Head of caudate nucleus (tissue), 42 donors: ENCODE measurements around the gene MGMT.

ENCODE experiments used
- DNase-seq, 42 donors: peaks; one replicate each; pipeline versions ENCODE4 v3.0.0 to v3.0.0-alpha.2; 2020 to 2021; ENCODE audit warnings: mixed read lengths in 7 of 42
- intact Hi-C: fragments of 100-400 bp; cut with DNase I; formaldehyde crosslinking; loops from one replicate; pipeline ENCODE4 v1.15.0; 2022

Gene MGMT

DNA sequence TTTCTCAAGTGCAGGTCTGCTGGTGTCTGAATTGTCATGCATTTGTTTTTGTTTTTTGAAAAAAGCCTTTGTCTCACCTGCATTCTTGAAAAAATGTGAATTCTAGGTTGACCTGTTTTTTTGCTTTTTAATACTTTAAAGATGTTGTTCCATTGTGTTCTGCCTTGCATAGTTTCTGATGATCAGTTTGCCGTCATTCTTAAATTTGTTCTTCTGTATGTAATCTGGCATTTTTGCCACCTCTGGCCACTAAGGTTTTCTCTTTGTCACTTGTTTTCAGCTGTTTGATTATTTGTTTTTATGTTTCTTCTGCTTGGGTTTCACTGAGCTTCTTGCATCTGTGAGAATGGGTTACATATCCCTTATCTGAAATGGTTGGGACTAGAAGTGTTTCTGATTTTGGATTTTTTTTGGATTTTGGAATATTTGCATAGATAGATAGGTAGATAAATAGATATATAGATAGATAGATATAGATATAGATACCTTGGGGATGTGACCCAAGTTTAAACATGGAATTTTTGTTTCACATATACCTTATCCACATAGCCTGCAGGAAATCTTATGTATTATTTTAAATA is 16.5 kb downstream of the MGMT start:
- intact Hi-C loops: no loop called here
- DNase-seq: no peak

DNA sequence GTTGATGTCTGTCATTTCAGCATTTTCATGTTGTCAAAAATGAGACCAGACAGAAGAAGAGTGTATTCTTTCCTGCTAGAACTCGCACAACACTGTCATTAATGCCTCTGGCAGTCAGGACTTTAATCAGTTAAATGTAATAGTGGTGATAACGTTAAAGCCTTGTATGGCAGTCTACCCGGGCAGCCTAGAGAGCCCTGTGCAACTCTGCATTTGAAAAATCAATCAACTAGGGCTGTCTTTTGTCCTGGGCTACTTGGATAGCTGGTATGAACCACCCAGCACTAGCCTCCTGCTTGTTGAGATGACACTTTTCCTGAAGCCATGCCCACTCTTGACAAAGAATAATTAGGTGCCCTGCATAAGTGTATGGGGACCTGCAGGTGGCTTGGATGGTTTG is 19.8 kb downstream of the MGMT start:
- intact Hi-C loops: no loop called here
- no peak for DNase-seq

DNA sequence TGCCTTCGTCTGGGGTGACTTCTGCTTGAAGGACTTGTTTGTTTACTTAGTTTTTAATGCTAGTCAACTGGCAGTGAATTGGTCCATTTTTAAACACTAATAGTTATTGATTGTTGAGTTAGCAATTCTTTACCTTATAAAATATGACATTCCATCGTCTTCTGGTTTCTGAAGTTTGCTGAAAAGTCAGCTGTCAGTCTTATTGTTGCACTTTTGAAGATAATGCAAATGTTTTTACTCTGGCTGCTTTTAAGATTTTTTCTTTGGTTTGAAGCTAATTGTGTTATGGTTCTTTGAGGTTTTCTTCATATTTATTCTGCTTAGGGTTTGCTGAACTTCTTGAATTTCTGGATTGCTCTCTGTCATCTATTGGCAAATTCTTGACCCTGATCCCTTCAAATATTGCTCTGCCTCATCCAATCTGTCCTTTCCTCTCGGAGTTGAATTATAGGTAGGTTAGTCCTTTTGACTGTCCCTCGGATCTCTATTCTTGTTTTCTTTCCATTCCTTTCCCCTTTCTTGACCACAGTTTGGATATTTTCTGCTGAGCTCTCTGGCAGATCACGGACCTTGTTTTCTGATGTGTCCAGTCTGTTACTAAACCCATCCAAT is 24.2 kb downstream of the MGMT start:
- intact Hi-C loops: no loop called here
- no peak for DNase-seq

DNA sequence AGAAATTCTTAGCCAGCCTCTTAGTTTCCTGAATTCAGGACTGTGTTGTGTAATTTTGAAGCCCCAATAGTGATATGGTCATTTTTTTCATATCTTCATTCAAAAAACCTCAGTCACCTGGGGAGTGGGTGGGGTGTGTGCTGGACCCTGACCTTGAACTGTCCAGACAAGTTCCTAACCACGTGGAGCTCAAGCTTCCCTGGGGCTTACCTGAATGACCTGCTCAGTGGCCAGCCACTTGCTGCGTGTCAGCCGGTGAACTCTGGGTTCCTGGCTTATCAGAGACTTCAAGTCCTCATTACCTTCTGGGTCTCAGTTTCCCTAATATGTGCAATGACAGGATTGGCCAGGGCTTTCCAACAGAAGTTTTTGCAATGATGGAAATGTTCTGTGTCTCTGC is 27.1 kb downstream of the MGMT start:
- no peak for DNase-seq
- intact Hi-C loops: no loop called here

DNA sequence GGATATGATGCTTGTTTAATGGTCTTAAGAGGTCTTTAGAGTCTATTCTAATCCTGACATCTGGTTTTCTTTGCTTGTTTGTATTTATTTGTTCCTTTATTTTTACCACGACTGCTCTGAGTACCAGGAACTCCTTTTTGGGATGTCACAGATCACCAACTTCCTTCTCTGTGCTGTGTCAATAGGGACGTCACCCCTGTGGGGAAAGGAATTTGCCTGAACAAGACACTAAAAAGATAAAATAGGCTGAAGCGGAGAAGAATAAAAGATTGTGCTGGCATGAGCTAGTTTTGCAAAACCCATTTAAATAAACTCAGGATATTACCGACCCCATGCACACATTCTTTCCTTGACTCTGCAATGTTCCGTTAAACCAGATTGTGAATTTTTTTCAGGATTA is 27.7 kb downstream of the MGMT start:
- intact Hi-C loops: no loop called here
- DNase-seq: no peak

DNA sequence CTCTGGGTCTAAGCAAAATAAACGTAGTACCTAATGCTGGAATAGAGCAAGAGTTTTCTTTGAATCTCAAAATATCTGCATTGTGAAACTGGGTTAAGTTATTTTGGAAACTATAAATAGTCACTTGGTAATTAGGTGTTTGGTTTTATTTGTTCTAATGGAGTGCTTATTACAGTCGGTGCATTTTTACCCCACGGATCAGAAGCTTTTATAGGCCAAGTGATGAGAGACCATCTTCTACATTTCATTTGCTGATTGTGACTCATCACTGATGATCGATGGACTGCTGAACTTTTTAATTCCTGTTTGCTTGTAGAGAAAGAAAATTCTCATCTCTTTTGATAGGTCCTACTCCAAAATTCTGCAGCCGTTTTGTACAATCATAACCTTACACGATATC is 28.2 kb downstream of the MGMT start:
- intact Hi-C loops: no loop called here

DNA sequence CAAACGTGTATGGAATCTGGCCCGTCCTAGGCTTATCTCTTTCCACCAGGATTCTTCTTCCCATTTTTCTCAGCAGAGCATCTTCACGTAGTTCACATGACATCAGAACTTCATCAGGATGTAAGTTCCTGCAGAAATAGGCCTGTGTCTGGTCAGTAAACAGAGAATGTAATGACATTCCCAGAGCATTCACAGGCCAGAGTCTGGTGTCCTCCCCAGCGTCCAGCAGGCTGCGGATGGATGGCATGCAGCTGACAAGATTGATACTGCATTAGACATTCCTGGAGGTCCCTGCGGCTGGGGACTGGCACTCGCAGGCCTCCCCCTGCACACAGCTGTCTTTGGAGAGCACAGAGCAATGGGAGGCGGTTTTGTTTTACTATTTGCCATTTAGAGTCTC is 28.7 kb downstream of the MGMT start:
- intact Hi-C loops: no loop called here
- no peak for DNase-seq

More for the DNA sequence above, 28.2 kb downstream of the MGMT start:
- DNase-seq: no peak

DNA sequence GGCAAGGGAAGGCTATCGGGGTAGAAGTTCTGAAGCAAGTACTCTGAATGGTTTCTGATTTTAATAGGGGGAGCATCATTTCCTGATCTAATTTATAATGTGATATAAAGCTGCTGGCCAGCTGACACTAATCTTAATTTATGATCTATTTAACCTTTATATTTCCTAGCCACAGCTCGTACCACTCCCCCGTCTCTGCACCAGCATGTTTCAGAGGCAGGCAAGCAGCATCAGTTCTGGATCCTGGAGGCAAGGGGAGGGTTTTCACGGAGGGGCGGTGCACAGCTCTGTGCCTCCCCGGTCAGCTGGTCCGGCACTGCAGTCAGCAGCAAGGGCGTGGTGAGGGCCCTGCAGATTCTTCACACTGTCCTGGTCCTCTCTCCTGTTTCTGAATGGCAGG is 30.0 kb downstream of the MGMT start:
- intact Hi-C loops: no loop called here
- peak in 1 of 42 donors; percentile 33 for DNase-seq

DNA sequence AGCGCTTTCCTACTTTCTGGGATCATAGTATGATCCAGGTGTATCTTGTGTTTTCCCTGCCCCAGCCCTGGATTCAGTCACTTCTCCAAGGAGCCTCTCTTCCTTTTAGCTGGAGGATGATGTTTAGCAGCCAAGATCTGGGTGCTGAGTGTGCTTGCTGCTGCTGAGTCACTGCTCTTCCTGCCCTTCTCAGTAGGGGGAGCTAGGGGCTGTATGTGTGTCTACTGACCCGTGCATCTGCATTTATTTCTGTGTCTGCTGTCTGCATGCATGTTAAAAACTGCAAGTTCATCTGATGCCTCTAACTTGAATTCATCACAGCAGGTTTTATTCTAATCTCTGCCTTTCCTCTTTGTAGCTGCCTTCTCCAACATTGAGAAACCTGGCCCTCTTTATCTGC is 31.6 kb downstream of the MGMT start:
- no peak for DNase-seq
- intact Hi-C loops: no loop called here

DNA sequence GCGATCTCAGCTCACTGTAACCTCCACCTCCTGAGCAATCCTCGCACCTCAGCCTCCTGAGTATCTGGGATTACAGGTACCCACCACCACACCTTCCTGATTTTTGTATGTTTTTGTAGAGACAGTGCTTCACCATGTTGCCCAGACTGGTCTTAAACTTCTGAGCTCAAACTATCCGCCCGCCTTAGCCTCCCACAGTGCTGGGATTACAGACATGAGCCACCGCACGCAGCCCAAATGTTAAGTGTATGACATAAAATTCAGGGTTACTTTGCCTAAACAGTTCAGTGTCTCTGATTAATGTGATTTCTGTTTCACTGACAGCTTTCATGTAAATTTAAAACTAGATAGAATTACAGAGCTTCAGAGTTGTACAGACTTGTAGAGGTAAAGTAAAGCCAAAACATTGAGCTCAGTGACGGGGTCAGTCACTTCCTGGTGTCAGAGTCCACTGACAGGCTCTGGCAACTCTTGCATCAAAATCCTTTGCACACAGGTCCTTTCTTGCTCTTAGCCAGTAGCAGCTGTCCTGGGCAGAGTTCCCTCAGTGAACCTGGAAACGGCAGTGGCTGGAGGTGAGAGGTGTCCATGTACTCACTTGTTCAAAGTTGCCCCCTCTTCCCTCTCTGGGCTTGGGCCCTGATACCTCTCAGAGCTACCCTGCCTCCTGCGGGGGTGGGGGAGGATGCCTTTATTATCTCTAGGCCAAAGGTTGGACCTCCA is 33.7 kb downstream of the MGMT start:
- DNase-seq: no peak
- intact Hi-C loops: no loop called here

DNA sequence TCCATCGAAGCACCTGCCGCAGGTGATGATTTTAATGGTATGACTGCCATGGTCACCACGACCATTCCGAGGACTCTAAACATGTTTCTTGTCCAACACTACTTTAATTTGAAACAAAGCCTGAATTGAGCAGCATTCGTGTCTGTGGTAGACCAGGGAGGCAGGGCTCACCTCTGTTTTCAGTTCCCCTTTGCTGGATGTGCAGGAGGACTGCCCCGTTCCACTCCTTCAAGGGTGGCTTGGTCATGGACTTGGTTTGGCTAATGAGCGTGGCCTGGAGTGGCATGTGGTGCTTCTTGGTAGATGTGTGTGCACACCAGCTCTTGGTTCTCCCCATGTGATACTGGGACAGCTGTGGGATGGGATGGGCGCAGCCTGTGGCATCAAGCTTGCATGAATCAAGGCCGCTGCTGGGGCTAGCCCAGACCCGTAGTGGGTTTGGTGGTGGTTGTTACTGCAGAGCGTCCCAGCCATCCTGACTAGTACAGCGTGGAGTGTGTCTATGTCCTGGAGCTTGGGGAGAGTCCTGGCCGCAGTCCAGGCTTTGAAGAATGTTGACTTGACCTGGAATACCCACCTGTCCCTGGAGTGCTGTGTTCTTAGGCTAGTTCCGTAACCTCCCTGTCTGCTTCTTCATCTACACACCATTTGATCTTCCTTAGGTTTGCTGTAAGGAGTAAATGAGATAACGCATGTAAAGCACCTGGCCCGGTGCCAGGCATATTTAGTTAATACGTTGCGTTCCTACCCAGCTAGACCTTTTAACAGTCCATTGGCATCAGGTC is 34.8 kb downstream of the MGMT start:
- intact Hi-C loops: no loop called here
- DNase-seq: no peak

DNA sequence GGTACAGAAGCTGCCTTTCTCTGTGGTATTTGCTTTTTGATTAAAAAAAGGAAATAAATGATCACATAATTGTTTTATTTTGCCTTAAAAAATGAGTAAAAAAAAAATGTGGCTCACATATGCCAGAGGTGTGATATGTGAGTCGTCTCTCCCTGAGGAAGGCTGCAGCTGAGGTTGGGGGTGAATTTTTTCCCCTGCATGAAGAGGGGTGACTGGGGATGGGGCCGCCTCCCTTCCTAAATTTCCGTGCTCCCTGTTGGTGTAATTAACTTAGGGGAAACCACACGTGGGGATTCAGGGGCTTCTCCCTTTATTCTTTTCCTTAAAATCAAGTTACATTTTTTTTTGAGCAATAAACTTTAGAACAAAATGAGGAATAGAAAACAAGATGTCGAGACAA is 35.4 kb downstream of the MGMT start:
- intact Hi-C loops: no loop called here
- DNase-seq: no peak

DNA sequence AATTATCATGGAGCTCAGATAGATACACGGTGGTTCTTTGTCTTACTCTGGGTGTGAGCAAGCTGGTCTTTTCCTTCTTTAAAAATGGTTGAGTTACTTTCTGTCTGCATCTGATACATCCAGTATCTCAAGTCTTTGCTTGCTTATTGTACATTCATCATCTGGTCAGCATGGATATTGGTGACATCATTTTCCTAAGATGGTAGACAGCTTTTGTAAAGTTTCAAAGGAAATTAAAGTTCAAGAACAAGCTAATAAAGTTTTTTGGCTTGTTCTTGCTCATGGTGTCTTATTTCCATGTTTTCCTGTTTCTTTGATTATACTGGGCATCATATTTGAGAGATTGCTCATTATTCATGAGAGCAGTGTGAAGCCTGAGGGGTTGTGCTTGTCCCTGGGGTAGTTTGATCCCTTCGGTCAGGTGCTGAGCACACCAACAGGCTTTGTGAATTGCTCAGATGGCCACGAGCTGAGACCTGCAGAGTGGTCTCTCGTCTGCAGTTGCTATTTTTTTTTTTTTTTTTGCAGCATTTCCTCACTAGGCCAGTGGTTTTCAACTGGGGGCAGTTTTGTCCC is 38.5 kb downstream of the MGMT start:
- intact Hi-C loops: no loop called here
- DNase-seq: peak in 1 of 42 donors; percentile 10

DNA sequence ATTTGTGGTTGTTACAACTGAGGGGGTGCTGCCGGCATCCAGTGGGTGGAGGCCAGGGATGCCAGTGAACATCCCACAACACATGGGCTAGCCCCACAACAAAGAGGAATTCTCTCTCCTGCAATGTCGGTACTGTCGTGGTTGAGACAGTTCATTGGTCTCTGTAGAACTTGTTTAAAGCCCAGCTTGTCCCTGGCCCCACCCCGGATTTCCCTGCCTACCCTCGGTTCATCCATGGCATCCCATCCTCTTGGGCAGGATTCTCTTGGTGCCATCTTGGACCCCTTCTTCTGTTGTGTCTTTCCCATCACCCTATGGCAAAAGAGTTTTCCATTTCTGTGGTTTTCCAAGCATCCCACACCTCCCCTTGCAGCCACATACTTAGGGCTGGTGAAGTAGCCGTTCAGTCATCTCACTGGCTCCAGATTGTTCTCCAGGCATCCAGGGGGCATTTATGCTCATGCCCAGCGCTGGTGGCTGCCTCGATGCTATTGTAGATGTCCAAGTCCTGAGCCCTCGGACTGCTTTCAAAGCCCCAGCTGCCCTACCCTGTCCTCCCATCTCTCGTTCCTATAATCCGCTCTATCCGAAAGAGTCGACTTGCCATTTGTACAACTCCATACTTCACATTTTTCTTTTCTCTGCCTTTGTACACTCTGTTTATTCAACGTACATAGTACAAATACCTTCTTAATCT is 39.2 kb downstream of the MGMT start:
- DNase-seq: peak in 1 of 42 donors; percentile 13
- intact Hi-C loops: no loop called here

DNA sequence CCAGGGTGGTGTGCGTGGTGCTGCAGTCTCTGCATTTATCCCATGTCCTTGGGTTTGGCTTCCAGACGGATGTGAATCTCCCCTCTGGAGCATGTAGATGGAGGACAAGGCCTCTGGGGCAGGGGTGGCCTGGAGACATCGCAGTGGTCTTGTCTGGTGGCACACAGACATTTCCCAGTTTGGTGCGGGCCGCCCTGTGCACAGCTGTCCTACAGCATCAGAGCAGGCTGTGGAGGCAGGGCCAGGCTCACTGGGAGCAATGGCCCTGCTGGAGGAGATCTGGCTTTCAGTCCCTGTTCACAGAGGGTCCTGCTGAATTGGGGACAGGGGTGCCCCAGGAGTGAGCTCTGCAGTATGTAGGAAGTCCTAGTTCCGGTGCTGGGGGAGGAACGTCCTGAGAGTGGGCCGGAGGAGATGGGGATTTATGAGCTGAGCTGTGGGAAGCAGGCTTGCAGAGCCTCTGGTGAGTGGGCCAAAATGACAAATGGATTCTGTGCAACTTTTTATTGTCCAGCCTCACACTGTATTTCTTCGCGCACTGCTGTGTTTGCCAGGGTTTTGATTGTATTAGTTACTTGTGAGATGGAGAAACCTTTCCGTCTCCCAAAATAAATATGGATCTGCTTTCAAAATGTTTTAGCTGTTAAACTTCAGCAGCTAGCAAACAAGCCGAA is 40.3 kb downstream of the MGMT start:
- intact Hi-C loops: no loop called here
- peak in 1 of 42 donors; percentile 29 for DNase-seq

DNA sequence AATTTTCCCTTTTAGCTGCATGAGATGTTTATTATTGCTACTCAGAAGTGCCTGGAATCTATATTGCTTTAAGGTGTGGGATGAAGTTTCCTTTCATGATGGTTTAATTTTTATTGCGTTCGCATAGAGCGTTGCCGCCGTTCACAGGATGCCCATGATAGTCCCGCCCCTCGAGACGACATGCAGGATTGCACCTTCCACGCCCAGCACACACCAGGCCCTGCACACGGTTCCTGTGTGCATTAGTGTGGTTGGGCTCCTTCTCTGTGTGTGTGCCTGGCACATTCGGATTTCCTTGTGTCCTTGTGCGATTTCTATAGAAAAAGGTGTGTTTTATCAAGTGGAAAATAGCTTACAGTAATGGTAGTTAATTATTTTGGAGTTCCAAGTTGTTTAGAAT is 42.1 kb downstream of the MGMT start:
- intact Hi-C loops: no loop called here

DNA sequence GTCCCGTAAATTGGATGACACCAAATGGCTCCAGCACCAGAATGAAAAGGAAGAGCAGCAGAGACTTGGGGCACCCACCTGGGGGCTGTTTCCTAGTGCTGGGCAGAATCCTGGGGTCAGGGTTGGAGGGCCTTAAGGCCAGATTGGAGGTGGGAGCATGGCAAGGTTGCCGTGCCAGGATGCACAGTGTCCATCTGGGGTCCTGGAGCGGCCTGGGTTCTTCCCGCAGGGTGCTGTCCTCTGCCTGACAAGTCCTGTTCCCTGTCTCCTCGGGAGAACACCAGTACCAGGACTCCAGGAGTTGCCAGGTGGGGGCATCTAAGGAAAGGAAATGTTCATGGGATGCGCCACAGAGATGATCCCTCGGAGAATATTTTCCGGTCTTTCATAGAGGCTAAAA is 42.8 kb downstream of the MGMT start:
- intact Hi-C loops: no loop called here
- DNase-seq: peak in 1 of 42 donors; percentile 10

More for the DNA sequence above, 42.1 kb downstream of the MGMT start:
- peak in 1 of 42 donors; percentile 25 for DNase-seq

DNA sequence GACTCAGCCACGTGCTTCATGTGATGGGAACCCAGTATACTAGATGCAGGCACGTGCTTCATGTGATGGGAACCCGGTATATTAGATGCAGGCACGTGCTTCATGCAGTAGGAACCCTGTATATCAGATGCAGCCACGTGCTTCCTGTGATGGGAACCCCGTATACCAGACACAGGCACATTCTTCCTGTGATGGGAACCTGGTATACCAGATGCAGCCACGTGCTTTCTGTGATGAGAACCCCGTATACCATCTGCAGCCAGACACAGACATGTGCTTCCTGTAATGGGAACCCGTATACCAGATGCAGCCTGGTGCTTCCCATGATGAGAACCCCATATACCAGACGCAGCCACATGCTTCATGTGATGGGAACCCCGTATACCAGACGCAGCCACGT is 44.0 kb downstream of the MGMT start:
- DNase-seq: peak in 1 of 42 donors; percentile 16
- intact Hi-C loops: no loop called here
